Body of pancreas (tissue), 4 donors: ENCODE results near the gene COL27A1.

Source experiments
- POLR2A ChIP-seq, 3 donors: fragments of 450-650 bp; IDR thresholded peaks; one replicate each; pipeline ENCODE4 v1.6.1; 2016; ENCODE audit warnings: antibody characterized with exemption in 3 of 3, mild to moderate bottlenecking in 2 of 3
- TF ChIP-seq, protein P1 (sequence below), 7 experiments: fragments of 450-650 bp in 4 of 7; fragments of 200-600 bp in 3 of 7; sonication (generic) in 3 of 7; IDR thresholded peaks; one replicate each; pipeline ENCODE4 v1.5.1; 2016 to 2019; ENCODE audit warnings: antibody characterized with exemption in 7 of 7

- TF ChIP-seq, protein P1, sequence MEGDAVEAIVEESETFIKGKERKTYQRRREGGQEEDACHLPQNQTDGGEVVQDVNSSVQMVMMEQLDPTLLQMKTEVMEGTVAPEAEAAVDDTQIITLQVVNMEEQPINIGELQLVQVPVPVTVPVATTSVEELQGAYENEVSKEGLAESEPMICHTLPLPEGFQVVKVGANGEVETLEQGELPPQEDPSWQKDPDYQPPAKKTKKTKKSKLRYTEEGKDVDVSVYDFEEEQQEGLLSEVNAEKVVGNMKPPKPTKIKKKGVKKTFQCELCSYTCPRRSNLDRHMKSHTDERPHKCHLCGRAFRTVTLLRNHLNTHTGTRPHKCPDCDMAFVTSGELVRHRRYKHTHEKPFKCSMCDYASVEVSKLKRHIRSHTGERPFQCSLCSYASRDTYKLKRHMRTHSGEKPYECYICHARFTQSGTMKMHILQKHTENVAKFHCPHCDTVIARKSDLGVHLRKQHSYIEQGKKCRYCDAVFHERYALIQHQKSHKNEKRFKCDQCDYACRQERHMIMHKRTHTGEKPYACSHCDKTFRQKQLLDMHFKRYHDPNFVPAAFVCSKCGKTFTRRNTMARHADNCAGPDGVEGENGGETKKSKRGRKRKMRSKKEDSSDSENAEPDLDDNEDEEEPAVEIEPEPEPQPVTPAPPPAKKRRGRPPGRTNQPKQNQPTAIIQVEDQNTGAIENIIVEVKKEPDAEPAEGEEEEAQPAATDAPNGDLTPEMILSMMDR (IDR thresholded peaks at IDR 0.05): no peak
- TF ChIP-seq POLR2A (IDR thresholded peaks at IDR 0.05): no peak
Measured at GRCh38 chr9:114166614-114167572, 11.6 kb downstream of the COL27A1 start.
